Endothelial cell of umbilical vein (primary cell): ENCODE measurements around the gene LEO1. TPM values are rescaled to one million over a fixed set of nuclear protein-coding genes. Genes with fewer than 3 reads are reported as not detected.

ENCODE experiments used
- BruUV-seq: library from RNA; stranded (reverse); fragments of 400-500 nt; replicated peaks from 2 replicates; lab custom pipeline; 2021; lab: Mats Ljungman, UMichigan
- CTCF ChIA-PET: fragments of 300-600, 350-600 bp; sonication (Branson Sonifier 250); formaldehyde crosslinking; loops from one replicate; lab custom pipeline; 2021; ENCODE audit warnings: antibody characterized with exemption, inconsistent platforms; lab: Charles Lee
- POLR2A ChIA-PET: fragments of 300-600, 350-600 bp; sonication (Branson Sonifier 250); formaldehyde crosslinking; loops from one replicate; lab custom pipeline; 2021; ENCODE audit warnings: antibody characterized with exemption, inconsistent platforms; lab: Charles Lee
- DNase-seq: peaks from one replicate; pipeline ENCODE4 v3.0.0-alpha.2; 2011; ENCODE audit warnings: low read depth, low spot score
- FAIRE-seq: peaks from 2 replicates; lab custom pipeline; 2011; peaks lifted over from hg19 to GRCh38; lab: Jason Lieb, UNC
- H2AFZ ChIP-seq: 2 replicates; pipeline ENCODE4 v1.6.0; 2012; ENCODE audit warnings: low read depth, low read length, control low read depth, inconsistent platforms
- H3K27ac ChIP-seq: 2 replicates; pipeline ENCODE4 v1.5.1; 2011; ENCODE audit warnings: low read depth, mild to moderate bottlenecking, control low read depth, low read length, moderate library complexity; ENCODE audit not compliant: insufficient read depth
- H3K27me3 ChIP-seq, 2 experiments: 2 replicates each; pipeline versions ENCODE4 v1.6.0 to v1.6.1; 2011; ENCODE audit warnings: low read length in 2 of 2, mixed read lengths in 1 of 2; ENCODE audit not compliant: control insufficient read depth in 2 of 2, insufficient read depth in 2 of 2
- H3K36me3 ChIP-seq, 2 experiments: 2 replicates in 1 of 2; 3 replicates in 1 of 2; pipeline ENCODE4 v1.5.1; 2011; ENCODE audit warnings: low read length in 2 of 2, mild to moderate bottlenecking in 1 of 2, moderate library complexity in 1 of 2; ENCODE audit not compliant: control insufficient read depth in 2 of 2, insufficient read depth in 2 of 2; ENCODE audit errors: extremely low read depth in 1 of 2
- H3K4me1 ChIP-seq: 3 replicates; pipeline ENCODE4 v1.5.1; 2011; ENCODE audit warnings: mild to moderate bottlenecking, low read length; ENCODE audit not compliant: control insufficient read depth, insufficient read depth; ENCODE audit errors: extremely low read depth
- H3K4me2 ChIP-seq: 2 replicates; pipeline ENCODE4 v1.6.1; 2011; ENCODE audit warnings: low read length, control low read depth, mixed read lengths; ENCODE audit not compliant: insufficient read depth
- H3K4me3 ChIP-seq, 3 experiments: fragments of 200-600 bp in 1 of 3; sonication (generic), shearing (Covaris generic) in 1 of 3; replicated peaks in 1 of 3; 2 replicates each; pipeline ENCODE4 v1.5.1; 2011 to 2016; ENCODE audit warnings: control low read depth in 3 of 3, low read length in 3 of 3, mild to moderate bottlenecking in 2 of 3, inconsistent platforms in 1 of 3, low read depth in 1 of 3, moderate library complexity in 1 of 3; ENCODE audit not compliant: insufficient read depth in 1 of 3
- H3K79me2 ChIP-seq: 2 replicates; pipeline ENCODE4 v1.6.0; 2012; ENCODE audit warnings: low read length, inconsistent platforms; ENCODE audit not compliant: control insufficient read depth, insufficient read depth
- H3K9ac ChIP-seq: replicated peaks from 2 replicates; pipeline ENCODE3; 2011; ENCODE audit warnings: low read length, control low read depth; ENCODE audit not compliant: insufficient read depth; ENCODE audit errors: extremely low read depth
- H3K9me1 ChIP-seq: replicated peaks from 3 replicates; pipeline ENCODE4 v1.6.0; 2011; ENCODE audit warnings: mild to moderate bottlenecking, low read length; ENCODE audit not compliant: control insufficient read depth, insufficient read depth; ENCODE audit errors: extremely low read depth
- H3K9me3 ChIP-seq: replicated peaks from 2 replicates; pipeline ENCODE4 v1.5.1; 2012; ENCODE audit warnings: low read length, inconsistent platforms; ENCODE audit not compliant: control insufficient read depth, insufficient read depth
- H4K20me1 ChIP-seq: replicated peaks from 2 replicates; pipeline ENCODE3; 2011; ENCODE audit warnings: mild to moderate bottlenecking, low read length; ENCODE audit not compliant: control insufficient read depth, insufficient read depth; ENCODE audit errors: extremely low read depth
- EZH2 ChIP-seq: IDR thresholded peaks from 2 replicates; pipeline ENCODE4 v1.6.1; 2012; ENCODE audit warnings: borderline replicate concordance, low read depth, mild to moderate bottlenecking, moderate library complexity, low read length, inconsistent platforms; ENCODE audit not compliant: severe bottlenecking
- FOS ChIP-seq: IDR thresholded peaks from 2 replicates; pipeline ENCODE4 v1.6.1; 2011; ENCODE audit warnings: mild to moderate bottlenecking, low read length, moderate library complexity, borderline replicate concordance; ENCODE audit not compliant: insufficient read depth
- GATA2 ChIP-seq: IDR thresholded peaks from 2 replicates; pipeline ENCODE4 v1.7.0; 2011; ENCODE audit warnings: low read depth, mild to moderate bottlenecking, moderate library complexity, mixed read lengths, low read length; ENCODE audit not compliant: insufficient read length, insufficient read depth
- JUN ChIP-seq: IDR thresholded peaks from 2 replicates; pipeline ENCODE4 v1.6.1; 2011; ENCODE audit warnings: borderline replicate concordance, low read depth; ENCODE audit not compliant: insufficient read length, insufficient read depth
- MYC ChIP-seq: IDR thresholded peaks from one replicate; pipeline ENCODE4 v1.6.1; 2011; ENCODE audit warnings: mild to moderate bottlenecking, low read depth, low read length
- POLR2A ChIP-seq: IDR thresholded peaks from 2 replicates; pipeline ENCODE4 v1.6.1; 2012; ENCODE audit warnings: low read depth, mild to moderate bottlenecking, control low read depth, low read length
- POLR2AphosphoS5 ChIP-seq: IDR thresholded peaks from 2 replicates; pipeline ENCODE4 v1.6.1; 2012; ENCODE audit warnings: low read depth, mild to moderate bottlenecking, control low read depth, low read length, moderate library complexity; ENCODE audit not compliant: insufficient read depth
- dilution Hi-C: fragments of 300-500 bp; cut with MboI; formaldehyde crosslinking; loops from one replicate; pipeline ENCODE4 v1.15.0; 2019; ENCODE audit warnings: low sequenced_read_pairs; ENCODE audit not compliant: extremely low pct_ligation_motif_present
- intact Hi-C: fragments of 100-400 bp; cut with micrococcal nuclease; formaldehyde crosslinking; loops from one replicate; pipeline ENCODE4 v1.10.0; 2022
- polyA plus RNA-seq, 4 experiments: library from polyadenylated mRNA; depleted of rRNA in 3 of 4; stranded (reverse) in 3 of 4; unstranded in 1 of 4; fragments of >200 nt; gene quantifications; 2 replicates each; pipeline versions ENCODE4 v1.2.1 to v1.2.3, GENCODE V29; 2011 to 2012; ENCODE audit warnings: missing spikeins in 1 of 4
- total RNA-seq: library from RNA; stranded (reverse); gene quantifications from 2 replicates; pipeline ENCODE4 v1.2.3, GENCODE V29; 2021
- TF ChIP-seq, protein P1 (sequence below), 2 donors: IDR thresholded peaks; 1 replicate in 1 of 2; 2 replicates in 1 of 2; pipeline ENCODE4 v1.5.1; 2011; ENCODE audit warnings: low read length in 2 of 2, mild to moderate bottlenecking in 2 of 2, moderate library complexity in 2 of 2, control low read depth in 1 of 2, inconsistent platforms in 1 of 2, low read depth in 1 of 2; ENCODE audit not compliant: insufficient read depth in 1 of 2; ENCODE audit errors: extremely low read depth in 1 of 2
- TF ChIP-seq, protein P2 (sequence below): IDR thresholded peaks from 2 replicates; pipeline ENCODE4 v1.6.1; 2011; ENCODE audit not compliant: insufficient read depth, insufficient read length

The LEO1 gene
- total and polyA plus RNA-seq, 2 donors (not counting 3 experiments of a cell fraction or from before 2014, with no cell fraction given) = 1.3 to 28.0 TPM

DNA sequence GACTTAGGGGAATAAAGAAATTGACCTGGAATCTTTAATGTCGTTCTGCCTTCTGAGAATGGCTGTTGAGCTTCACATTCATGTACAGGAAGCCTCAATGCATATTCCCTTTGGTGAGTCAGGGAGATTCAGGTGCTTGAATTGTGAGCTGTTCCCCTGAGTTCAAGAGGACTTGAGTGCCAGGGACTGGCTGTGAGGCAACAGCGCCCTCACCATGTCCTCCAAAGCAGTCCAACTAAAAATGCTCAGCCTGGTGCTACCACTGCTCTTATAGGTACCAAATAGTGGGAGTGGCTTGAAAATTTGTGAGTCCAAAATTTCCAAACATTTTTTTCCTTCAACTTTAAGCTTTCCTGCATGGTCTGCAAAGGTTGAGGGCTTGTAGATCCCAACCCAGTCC, 54.1 kb downstream of the LEO1 start:
- ChIA-PET CTCF (interaction anchor here (0.6 to 1.9 kb wide), 14 partner anchors 9 to 272 kb away, joined by 3 to 10 read pairs (median 4); no protein-coding TSS in a partner anchor), POLR2A (interaction anchor here (0.7 kb wide), 1 partner anchor 22 kb away, joined by 3 read pairs; no protein-coding TSS in a partner anchor)
- FAIRE-seq = no peak
- TF ChIP-seq, protein P1, sequence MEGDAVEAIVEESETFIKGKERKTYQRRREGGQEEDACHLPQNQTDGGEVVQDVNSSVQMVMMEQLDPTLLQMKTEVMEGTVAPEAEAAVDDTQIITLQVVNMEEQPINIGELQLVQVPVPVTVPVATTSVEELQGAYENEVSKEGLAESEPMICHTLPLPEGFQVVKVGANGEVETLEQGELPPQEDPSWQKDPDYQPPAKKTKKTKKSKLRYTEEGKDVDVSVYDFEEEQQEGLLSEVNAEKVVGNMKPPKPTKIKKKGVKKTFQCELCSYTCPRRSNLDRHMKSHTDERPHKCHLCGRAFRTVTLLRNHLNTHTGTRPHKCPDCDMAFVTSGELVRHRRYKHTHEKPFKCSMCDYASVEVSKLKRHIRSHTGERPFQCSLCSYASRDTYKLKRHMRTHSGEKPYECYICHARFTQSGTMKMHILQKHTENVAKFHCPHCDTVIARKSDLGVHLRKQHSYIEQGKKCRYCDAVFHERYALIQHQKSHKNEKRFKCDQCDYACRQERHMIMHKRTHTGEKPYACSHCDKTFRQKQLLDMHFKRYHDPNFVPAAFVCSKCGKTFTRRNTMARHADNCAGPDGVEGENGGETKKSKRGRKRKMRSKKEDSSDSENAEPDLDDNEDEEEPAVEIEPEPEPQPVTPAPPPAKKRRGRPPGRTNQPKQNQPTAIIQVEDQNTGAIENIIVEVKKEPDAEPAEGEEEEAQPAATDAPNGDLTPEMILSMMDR (IDR thresholded peaks at IDR 0.05; ENCODE audit: extremely low read depth in 1 of 2, insufficient read depth in 1 of 2, low read depth in 1 of 2, low read length in 2 of 2) = peak; percentile 21 to 41
- TF ChIP-seq POLR2AphosphoS5 = no peak
- H3K27me3 ChIP-seq = no peaks in the 10 kb centered on the region
- no peak overlapping the region for H2AFZ ChIP-seq
- H3K9me3 ChIP-seq = no peaks in the 10 kb centered on the region
- H3K36me3 ChIP-seq = peaks cover 9 to 12% of the 10 kb centered on the region in 2 experiments
- no peak overlapping the region for H3K4me3 ChIP-seq
- no peak overlapping the region for H3K4me2 ChIP-seq
- no TSS peak for BruUV-seq
- no peaks in the 10 kb centered on the region for H3K4me1 ChIP-seq
- H3K9ac ChIP-seq = no peak overlapping the region
- no peaks in the 10 kb centered on the region for H4K20me1 ChIP-seq
- intact Hi-C loops (no loop called here), dilution Hi-C loops (no loop called here)
- no peak overlapping the region for H3K27ac ChIP-seq
- peak; percentile 47 for DNase-seq
- H3K79me2 ChIP-seq = no peaks in the 10 kb centered on the region
- H3K9me1 ChIP-seq = no peaks in the 10 kb centered on the region

DNA sequence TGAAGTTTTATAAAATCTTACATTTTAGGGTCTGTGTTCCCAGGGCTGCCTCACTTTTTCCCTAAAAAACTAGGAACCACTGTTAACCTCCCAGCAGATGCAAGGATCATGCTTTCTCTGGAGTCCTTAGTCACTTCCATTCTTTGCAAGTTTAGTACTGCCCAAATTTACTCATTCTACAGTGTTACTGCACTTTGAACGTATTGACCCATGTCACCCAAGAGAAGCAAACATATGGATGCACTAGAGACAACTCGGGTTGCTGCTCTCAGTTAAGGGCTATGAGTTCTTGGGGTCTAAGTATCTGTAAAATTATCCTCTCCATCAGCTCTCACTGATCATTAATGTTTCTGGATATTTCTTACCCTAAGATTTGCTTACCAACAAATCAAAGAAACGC, 59.0 kb downstream of the LEO1 start:
- BruUV-seq = no TSS peak
- Histone ChIP-seq H3K9me3 (no peaks in the 10 kb centered on the region), H2AFZ (no peak overlapping the region), H3K4me1 (no peaks in the 10 kb centered on the region), H3K36me3 (peaks cover 4 to 8% of the 10 kb centered on the region in 2 experiments), H3K4me3 (no peak overlapping the region), H3K27me3 (no peaks in the 10 kb centered on the region), H3K9me1 (no peaks in the 10 kb centered on the region), H3K4me2 (no peak overlapping the region), H3K9ac (no peak overlapping the region), H3K27ac (no peak overlapping the region), H3K79me2 (no peaks in the 10 kb centered on the region), H4K20me1 (no peaks in the 10 kb centered on the region)
- DNase-seq (no peak), FAIRE-seq (no peak)
- TF ChIP-seq, protein P2, sequence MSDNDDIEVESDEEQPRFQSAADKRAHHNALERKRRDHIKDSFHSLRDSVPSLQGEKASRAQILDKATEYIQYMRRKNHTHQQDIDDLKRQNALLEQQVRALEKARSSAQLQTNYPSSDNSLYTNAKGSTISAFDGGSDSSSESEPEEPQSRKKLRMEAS = no peak
- TF ChIP-seq POLR2AphosphoS5 = no peak
- no peak for TF ChIP-seq EZH2
- no peak for TF ChIP-seq GATA2
- no peak for TF ChIP-seq POLR2A
- TF ChIP-seq MYC = no peak
- TF ChIP-seq FOS = no peak
- TF ChIP-seq, protein P1 (IDR thresholded peaks at IDR 0.05; ENCODE audit: extremely low read depth in 1 of 2, insufficient read depth in 1 of 2, low read depth in 1 of 2, low read length in 2 of 2) = no peak
- no peak for TF ChIP-seq JUN
- intact Hi-C loops = no loop called here
- dilution Hi-C loops = no loop called here
- POLR2A ChIA-PET = interaction anchor here (0.7 kb wide), 1 partner anchor 132 kb away, joined by 3 read pairs; no protein-coding TSS in a partner anchor
- CTCF ChIA-PET = no interaction called here
